Right lobe of liver (tissue), 6 donors: ENCODE data around the gene TAS2R40. TPM values are rescaled to one million over a fixed set of nuclear protein-coding genes. Genes with fewer than 3 reads are reported as not detected.

Experiments used
- ATAC-seq, 4 donors: fragments of 200-7000 bp; cut with Tn5 transposase; one replicate each; pipeline ENCODE4 v1.9.1; 2020; ENCODE audit warnings: mild to moderate bottlenecking in 4 of 4, moderate library complexity in 4 of 4
- DNase-seq, 3 donors: peaks; one replicate each; pipeline ENCODE4 v3.0.0-alpha.2; 2020
- H3K27ac ChIP-seq, 3 donors: fragments of 200-600 bp; one replicate each; pipeline ENCODE4 v1.8.0; 2022
- H3K27me3 ChIP-seq, 2 donors: fragments of 200-600 bp; one replicate each; pipeline ENCODE4 v1.8.0; 2022
- H3K36me3 ChIP-seq, 4 donors: fragments of 200-600 bp; sonication (generic) in 1 of 4; one replicate each; pipeline versions ENCODE4 v1.5.1 to v1.8.0; 2017 to 2022; ENCODE audit warnings: control low read depth in 1 of 4
- H3K4me1 ChIP-seq, 4 donors: fragments of 200-600 bp; sonication (generic) in 1 of 4; one replicate each; pipeline versions ENCODE4 v1.5.1 to v1.8.0; 2017 to 2022; ENCODE audit warnings: control low read depth in 1 of 4
- H3K4me3 ChIP-seq, 3 donors: fragments of 200-600 bp; one replicate each; pipeline ENCODE4 v1.8.0; 2022
- H3K9me3 ChIP-seq, 4 donors: fragments of 200-600 bp; sonication (generic) in 1 of 4; one replicate each; pipeline versions ENCODE4 v1.5.1 to v1.8.0; 2017 to 2022; ENCODE audit warnings: control low read depth in 1 of 4
- POLR2A ChIP-seq: fragments of 450-650 bp; IDR thresholded peaks from one replicate; pipeline ENCODE4 v1.6.1; 2017; ENCODE audit warnings: antibody characterized with exemption, mild to moderate bottlenecking
- WGBS: methylation state at CpG from one replicate; pipeline ENCODE4 v1.1.6; 2018; ENCODE audit warnings: low coverage, low lambda C conversion rate; ENCODE audit not compliant: insufficient coverage; ENCODE audit errors: missing lambda C conversion rate; 5-methylcytosine and 5-hydroxymethylcytosine counted together
- intact Hi-C, 2 donors: fragments of 100-400 bp; cut with DNase I; formaldehyde crosslinking; loops; one replicate each; pipeline versions ENCODE4 v1.11.2 to v1.14.1; 2022
- total RNA-seq, 6 experiments: library from RNA; depleted of rRNA in 2 of 6; stranded (reverse); fragments of >200 nt in 2 of 6; fragmentation: NEBNext Ultra II Directional in 3 of 6; extraction: Animal tissue kit (Norgen Biotek cat#: 25700) in 3 of 6; gene quantifications; one replicate each; pipeline versions ENCODE4 v1.1.0 to v1.2.4, GENCODE V29; 2016 to 2023
- TF ChIP-seq, protein P1 (sequence below), 4 donors: fragments of 200-600 bp in 3 of 4; fragments of 450-650 bp in 1 of 4; IDR thresholded peaks; one replicate each; pipeline versions ENCODE4 v1.5.1 to v1.8.0; 2016 to 2022; ENCODE audit warnings: antibody characterized with exemption in 4 of 4, mild to moderate bottlenecking in 2 of 4
- donor health status: DM: no; HTN: yes; CAD: no.
- donor health status: DM: no; HTN: no; CAD: no.
- donor health status: DM: no; HTN: no; CAD: no.
- donor health status: DM: no; HTN: yes; CAD: no.
- donor health status: DM: no; HTN: yes; CAD: no.

Gene TAS2R40
- total RNA-seq, 6 experiments from 2014 or later: not detected

DNA sequence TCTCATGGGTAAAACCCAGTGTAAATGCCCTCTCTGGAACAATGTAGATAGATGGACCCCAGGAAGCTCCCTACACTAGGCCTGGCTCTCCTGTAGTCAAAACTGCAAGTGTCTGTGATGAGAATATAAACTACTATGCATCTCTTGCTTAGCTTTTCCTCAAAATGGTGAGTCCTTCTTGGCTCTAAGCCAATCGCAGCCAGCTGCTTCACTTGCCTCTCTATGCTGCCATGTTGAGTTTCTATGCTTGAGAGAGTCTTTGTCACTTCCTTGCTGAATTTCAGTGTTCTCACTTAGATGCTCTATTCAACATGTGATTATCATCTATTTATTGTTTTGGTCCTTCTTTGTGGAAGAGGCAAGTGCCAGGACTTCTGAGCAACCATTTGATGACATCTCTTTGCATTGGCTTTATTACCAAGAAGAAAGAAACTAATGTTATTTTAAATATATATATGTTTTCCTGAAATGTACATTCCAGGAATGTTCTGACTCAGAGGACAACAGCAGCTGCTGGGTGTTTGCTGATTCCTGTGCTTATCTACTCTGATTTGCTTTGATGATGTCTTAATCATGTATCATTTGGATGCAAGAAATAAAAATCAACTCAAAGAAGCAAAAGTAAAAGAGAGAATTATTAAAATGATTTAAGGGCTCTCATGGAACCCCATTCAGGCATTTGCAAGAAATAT, 16.6 kb downstream of the TAS2R40 start:
- WGBS: 43% methylated on average over 1 of the region's 1 CpG

DNA sequence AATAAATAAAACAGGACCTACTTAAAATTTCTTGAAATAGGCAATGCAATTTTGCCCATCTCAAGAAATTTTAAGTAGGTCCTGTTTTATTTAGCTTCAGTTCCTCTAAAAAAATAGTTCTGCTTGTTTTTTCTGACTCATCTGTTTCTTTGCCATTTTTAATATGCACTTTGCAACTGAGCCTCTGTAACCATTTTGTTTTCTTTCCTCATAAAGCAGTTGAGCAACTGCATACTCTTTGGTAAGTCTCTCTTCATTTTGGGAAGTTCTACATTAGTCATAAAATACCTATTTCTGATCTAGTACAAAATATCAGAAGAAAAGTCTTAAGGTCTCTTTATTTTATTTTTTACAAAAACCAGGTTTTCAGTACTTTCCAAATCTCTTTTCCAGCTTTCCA, 18.0 kb downstream of the TAS2R40 start:
- TF ChIP-seq, protein P1, sequence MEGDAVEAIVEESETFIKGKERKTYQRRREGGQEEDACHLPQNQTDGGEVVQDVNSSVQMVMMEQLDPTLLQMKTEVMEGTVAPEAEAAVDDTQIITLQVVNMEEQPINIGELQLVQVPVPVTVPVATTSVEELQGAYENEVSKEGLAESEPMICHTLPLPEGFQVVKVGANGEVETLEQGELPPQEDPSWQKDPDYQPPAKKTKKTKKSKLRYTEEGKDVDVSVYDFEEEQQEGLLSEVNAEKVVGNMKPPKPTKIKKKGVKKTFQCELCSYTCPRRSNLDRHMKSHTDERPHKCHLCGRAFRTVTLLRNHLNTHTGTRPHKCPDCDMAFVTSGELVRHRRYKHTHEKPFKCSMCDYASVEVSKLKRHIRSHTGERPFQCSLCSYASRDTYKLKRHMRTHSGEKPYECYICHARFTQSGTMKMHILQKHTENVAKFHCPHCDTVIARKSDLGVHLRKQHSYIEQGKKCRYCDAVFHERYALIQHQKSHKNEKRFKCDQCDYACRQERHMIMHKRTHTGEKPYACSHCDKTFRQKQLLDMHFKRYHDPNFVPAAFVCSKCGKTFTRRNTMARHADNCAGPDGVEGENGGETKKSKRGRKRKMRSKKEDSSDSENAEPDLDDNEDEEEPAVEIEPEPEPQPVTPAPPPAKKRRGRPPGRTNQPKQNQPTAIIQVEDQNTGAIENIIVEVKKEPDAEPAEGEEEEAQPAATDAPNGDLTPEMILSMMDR (IDR thresholded peaks at IDR 0.05): no peak
- TF ChIP-seq POLR2A: no peak
- intact Hi-C loops: loop anchor here (5.0 to 10.0 kb wide), 2 partner anchors 55 to 67 kb away; no protein-coding TSS in a partner anchor
- no peaks in the 10 kb centered on the region for H3K9me3 ChIP-seq
- no peak for DNase-seq
- H3K27ac ChIP-seq: peak overlapping the region; percentile 9 to 79 (median 37)
- peak in 3 of 4 donors; percentile 39 to 56 (median 52) for ATAC-seq
- H3K27me3 ChIP-seq: no peaks in the 10 kb centered on the region
- H3K36me3 ChIP-seq: no peaks in the 10 kb centered on the region
- H3K4me1 ChIP-seq: peaks cover 0 to 34% (median 0%) of the 10 kb centered on the region in 4 donors
- peak overlapping the region in 1 of 3 donors; percentile 30 for H3K4me3 ChIP-seq

More for the DNA sequence above, 16.6 kb downstream of the TAS2R40 start:
- Histone ChIP-seq H3K36me3 (no peaks in the 10 kb centered on the region), H3K4me1 (peaks cover 0 to 20% (median 0%) of the 10 kb centered on the region in 4 donors), H3K9me3 (no peaks in the 10 kb centered on the region), H3K27me3 (no peaks in the 10 kb centered on the region), H3K27ac (no peak overlapping the region), H3K4me3 (no peak overlapping the region)
- DNase-seq: no peak
- no peak for ATAC-seq
- TF ChIP-seq POLR2A: no peak
- TF ChIP-seq, protein P1 (IDR thresholded peaks at IDR 0.05): no peak
- intact Hi-C loops: no loop called here

DNA sequence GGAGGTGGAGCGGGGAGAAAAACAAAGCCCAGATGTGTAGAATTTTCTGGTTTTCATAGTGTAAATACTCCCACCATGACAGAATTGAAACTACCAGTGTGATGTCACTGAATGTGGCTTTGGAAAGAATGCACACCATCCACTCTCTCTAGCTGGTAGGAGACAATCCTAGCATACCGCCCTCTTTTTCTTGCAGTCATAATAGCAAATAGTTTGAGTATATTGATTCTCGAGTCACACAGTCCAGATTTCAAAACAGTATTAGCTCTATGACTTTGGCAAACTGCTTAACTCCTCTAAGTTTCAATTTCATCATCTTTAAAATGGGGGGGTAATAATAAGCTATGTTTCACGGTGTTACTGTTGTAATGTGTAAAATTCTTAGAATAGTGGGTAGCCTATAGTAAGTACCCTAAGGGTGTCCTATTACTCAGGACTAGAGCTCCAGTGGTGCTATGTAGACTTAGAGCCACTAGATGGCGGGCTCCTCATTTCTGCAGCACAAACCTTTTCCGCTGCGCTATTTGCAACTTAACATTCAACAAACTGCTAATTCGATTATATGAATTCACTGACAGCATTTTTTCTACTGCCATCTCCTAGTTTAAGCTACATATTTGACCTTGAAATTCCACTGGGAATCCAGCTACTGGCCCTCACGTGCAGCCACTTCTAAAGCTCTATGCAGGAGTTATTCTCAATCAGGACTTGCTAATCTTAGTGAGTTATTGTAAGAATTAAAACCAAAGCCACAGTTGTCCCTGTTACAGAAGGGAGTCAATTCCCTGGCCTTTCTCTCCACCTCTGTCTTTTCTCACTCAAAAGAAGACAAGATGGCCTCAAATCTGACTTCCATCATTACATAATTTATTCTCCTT, 18.7 kb downstream of the TAS2R40 start:
- TF ChIP-seq, protein P1 (IDR thresholded peaks at IDR 0.05): peak; percentile 93 to 98 (median 96)
- no peak for TF ChIP-seq POLR2A
- intact Hi-C loops: loop anchor here (5.0 to 10.0 kb wide), 2 partner anchors 54 to 67 kb away; no protein-coding TSS in a partner anchor
- H3K27me3 ChIP-seq: no peaks in the 10 kb centered on the region
- peak; percentile 43 to 77 (median 65) for DNase-seq
- peak; percentile 91 to 96 (median 94) for ATAC-seq
- H3K9me3 ChIP-seq: no peaks in the 10 kb centered on the region
- no peaks in the 10 kb centered on the region for H3K36me3 ChIP-seq
- 10% methylated on average over 9 of the region's 9 CpGs for WGBS
- peak overlapping the region in 1 of 3 donors; percentile 30 for H3K4me3 ChIP-seq
- H3K27ac ChIP-seq: peak overlapping the region; percentile 9 to 79 (median 37)
- peaks cover 0 to 35% (median 0%) of the 10 kb centered on the region in 4 donors for H3K4me1 ChIP-seq

DNA sequence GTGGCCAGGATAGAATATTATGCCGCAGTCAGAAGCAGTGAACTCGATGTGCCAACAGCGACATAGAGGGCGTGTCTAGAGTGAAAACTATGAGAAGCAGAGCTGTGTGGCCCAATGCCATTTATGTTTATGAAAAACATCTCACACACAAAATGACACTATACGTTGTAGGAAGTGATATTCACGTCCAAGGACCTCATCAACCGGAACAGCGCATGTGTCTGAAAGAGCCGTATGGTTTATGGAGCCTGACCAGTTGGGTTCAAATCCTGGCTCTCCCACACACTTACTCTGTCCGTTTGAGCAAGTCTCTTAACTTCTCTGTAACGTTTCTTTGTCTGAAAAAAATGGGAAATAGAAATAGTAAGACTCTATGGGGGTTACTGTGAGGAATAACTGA, 20.5 kb downstream of the TAS2R40 start:
- no peak for DNase-seq
- Histone ChIP-seq H3K4me3 (no peak overlapping the region), H3K27me3 (no peaks in the 10 kb centered on the region), H3K9me3 (no peaks in the 10 kb centered on the region), H3K4me1 (peaks cover 0 to 35% (median 0%) of the 10 kb centered on the region in 4 donors), H3K27ac (no peak overlapping the region), H3K36me3 (no peaks in the 10 kb centered on the region)
- TF ChIP-seq POLR2A: no peak
- TF ChIP-seq, protein P1 (IDR thresholded peaks at IDR 0.05): no peak
- no peak for ATAC-seq
- WGBS: 80% methylated on average over 11 of the region's 11 CpGs
- intact Hi-C loops: loop anchor here (5.0 to 10.0 kb wide), 2 partner anchors 52 to 65 kb away; no protein-coding TSS in a partner anchor
